Fibroblast of gingiva (primary cell): ENCODE data around the gene LRRC1.

ENCODE experiments used
- DNase-seq: peaks from one replicate; pipeline ENCODE4 v3.0.0-alpha.2; 2011; ENCODE audit warnings: low read depth

The LRRC1 gene

DNA sequence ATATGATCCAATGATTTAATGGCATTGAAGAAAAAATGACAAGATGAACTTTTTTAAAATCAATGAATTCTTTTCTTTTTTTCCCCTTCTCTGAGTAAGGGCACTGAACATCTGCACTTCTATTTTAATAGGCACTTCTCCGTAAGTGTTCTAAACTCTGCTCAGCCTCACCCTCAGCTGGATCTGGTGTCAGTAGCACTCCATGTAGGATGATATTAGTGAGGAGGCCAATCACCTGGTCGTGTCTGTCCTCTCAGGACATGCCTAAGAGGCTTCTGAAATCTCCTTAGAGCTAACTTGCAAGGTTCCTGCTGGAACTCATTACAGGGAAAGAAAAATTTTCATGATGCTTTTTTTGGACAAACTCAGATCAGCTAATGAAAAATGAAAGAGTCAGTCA is 167.8 kb downstream of the LRRC1 start:
- DNase-seq: no peak

DNA sequence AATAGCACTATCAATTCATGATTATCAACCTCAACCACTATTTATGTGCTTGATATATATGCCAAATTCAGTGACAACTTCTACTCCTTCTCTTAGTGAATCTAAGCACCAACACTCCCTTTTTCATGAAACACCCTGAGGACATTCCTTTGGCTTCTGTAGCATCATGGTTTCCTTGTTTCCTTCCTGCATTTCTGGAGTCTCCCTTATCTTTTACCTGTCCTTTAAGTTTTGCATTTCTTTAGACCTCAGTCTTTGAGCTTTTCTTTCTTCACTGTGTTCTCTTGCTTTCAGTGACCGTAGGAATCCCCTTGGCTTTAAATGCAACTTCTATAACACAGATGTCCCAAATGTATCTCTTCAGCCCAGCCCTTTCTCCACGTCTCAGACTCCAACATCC is 172.6 kb downstream of the LRRC1 start:
- DNase-seq: no peak
